ENCODE data around the gene PODN.

PODN gene

GRCh38 chr1:53074313-53075154 is 12.5 kb downstream of the PODN start:
- DNase-seq (ENCODE audit: low read depth) = no peak

- DNase-seq (ENCODE audit: low read depth) = no peak
These were observed 13.2 kb downstream of the PODN start for GRCh38 chr1:53075206-53075605.

- no peak for DNase-seq (ENCODE audit: low read depth)
These were observed 13.7 kb downstream of the PODN start for GRCh38 chr1:53075761-53076163.

GRCh38 chr1:53076165-53076564 is 14.2 kb downstream of the PODN start:
- no peak for DNase-seq (ENCODE audit: low read depth)

DNA sequence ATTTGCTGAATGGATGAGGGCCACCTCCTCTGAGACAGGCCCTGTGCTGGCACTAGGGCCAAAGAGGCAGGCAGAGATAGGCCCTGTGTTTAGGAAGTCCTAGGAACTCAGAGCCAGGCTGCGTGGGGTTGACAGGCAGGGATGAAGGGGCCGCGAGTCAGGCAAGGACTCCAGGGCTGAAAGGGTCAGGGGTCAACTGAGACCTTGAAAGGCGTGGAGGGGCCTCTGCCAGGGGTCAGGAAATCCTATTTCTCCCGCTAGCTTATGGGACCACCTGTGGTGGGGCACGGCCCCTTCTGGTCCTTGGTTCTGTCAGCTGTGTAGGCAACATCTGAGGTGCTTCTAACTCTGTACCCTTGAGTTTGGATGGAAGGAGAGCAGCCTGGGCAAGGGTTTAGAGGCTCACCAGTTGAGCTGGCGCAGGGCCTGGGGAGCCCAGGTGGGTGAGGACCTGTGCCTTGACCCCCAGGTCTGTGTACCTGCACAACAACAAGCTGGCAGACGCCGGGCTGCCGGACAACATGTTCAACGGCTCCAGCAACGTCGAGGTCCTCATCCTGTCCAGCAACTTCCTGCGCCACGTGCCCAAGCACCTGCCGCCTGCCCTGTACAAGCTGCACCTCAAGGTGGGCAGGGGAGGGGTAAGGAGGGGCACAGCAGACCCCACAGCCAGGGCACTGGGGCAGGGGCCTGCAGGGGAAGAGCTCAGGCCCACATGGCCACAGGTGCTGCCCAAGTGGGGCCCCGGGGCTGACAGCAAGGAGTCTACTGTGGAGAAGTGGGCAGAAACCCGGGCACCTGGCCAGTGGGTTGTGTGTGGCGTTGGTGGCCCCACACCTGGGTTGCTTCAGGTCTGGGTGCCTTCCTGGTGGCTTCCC is 14.9 kb downstream of the PODN start:
- no peak for DNase-seq (ENCODE audit: low read depth)

GRCh38 chr1:53077599-53077965 is 15.6 kb downstream of the PODN start:
- DNase-seq (ENCODE audit: low read depth) = no peak

DNA sequence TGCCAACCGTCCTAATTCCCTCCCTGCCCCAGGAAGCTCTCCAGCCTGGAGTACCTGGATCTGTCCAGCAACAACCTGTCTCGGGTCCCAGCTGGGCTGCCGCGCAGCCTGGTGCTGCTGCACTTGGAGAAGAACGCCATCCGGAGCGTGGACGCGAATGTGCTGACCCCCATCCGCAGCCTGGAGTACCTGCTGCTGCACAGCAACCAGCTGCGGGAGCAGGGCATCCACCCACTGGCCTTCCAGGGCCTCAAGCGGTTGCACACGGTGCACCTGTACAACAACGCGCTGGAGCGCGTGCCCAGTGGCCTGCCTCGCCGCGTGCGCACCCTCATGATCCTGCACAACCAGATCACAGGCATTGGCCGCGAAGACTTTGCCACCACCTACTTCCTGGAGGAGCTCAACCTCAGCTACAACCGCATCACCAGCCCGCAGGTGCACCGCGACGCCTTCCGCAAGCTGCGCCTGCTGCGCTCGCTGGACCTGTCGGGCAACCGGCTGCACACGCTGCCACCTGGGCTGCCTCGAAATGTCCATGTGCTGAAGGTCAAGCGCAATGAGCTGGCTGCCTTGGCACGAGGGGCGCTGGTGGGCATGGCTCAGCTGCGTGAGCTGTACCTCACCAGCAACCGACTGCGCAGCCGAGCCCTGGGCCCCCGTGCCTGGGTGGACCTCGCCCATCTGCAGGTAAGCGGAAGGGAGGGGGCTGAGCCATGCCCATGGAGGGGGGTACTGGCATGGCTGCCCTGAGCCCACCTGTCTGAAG is 16.5 kb downstream of the PODN start:
- DNase-seq (ENCODE audit: low read depth) = no peak

DNA sequence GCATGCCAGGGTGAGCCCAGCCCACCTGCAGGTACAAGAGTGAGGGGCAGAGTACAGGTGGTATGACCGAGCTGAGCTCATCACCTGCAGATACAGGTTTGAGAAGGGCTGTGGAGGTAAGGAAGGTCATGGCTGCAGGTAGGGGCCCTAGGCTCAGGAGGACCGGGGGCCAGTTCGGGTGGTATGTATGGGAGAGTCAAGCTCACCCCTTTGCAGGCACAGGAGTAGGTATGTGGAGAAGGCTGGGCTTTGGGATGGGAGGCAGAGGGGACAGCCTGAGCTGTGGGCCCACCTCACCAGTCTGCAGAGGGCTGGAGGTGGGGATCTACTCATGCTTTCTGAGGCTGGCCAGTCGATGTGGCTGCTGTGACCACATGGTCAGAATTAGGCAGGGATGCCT is 17.2 kb downstream of the PODN start:
- DNase-seq (ENCODE audit: low read depth) = no peak

GRCh38 chr1:53080041-53080440 is 18.0 kb downstream of the PODN start:
- DNase-seq (ENCODE audit: low read depth) = no peak

- DNase-seq (ENCODE audit: low read depth) = no peak
These were observed 18.8 kb downstream of the PODN start for GRCh38 chr1:53080769-53081168.

GRCh38 chr1:53081384-53082066 is 19.5 kb downstream of the PODN start:
- DNase-seq (ENCODE audit: low read depth) = no peak

GRCh38 chr1:53082826-53083455 is 20.9 kb downstream of the PODN start:
- DNase-seq (ENCODE audit: low read depth) = no peak

GRCh38 chr1:53083636-53084588 is 21.9 kb downstream of the PODN start:
- DNase-seq (ENCODE audit: low read depth) = no peak

- no peak for DNase-seq (ENCODE audit: low read depth)
These were observed 22.6 kb downstream of the PODN start for GRCh38 chr1:53084589-53084971.

- DNase-seq (ENCODE audit: low read depth) = no peak
These were observed 23.4 kb downstream of the PODN start for GRCh38 chr1:53085405-53085804.

DNA sequence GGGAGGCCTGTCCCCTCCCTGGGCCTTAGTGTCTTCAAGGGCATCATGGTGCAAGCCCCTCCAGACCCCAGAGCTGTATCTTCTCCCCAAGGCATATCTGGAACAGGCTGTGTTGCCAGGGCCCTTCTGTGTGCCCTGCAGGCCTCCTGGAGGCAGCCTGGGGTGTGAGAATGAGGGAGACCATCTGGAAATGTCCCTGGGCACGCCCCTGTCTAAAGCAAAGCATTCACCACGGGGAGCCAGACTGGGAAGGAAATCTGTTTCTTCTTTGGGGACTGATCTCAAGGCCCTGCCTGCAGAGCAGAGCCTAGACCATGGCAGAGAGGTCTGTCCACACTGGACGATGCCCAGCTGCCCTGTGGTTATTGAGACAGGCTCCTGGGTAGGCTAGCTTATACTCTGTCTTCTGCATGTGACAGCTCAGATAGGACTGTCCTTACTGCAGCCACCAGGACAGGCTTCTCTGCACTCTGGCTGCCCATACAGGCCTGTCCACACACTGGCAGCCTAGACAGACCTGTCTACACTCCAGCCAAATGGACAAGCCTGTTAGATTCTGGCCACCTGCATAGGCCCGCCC is 24.6 kb downstream of the PODN start:
- DNase-seq (ENCODE audit: low read depth) = no peak

GRCh38 chr1:53087332-53088285 is 25.6 kb downstream of the PODN start:
- DNase-seq (ENCODE audit: low read depth) = no peak

DNA sequence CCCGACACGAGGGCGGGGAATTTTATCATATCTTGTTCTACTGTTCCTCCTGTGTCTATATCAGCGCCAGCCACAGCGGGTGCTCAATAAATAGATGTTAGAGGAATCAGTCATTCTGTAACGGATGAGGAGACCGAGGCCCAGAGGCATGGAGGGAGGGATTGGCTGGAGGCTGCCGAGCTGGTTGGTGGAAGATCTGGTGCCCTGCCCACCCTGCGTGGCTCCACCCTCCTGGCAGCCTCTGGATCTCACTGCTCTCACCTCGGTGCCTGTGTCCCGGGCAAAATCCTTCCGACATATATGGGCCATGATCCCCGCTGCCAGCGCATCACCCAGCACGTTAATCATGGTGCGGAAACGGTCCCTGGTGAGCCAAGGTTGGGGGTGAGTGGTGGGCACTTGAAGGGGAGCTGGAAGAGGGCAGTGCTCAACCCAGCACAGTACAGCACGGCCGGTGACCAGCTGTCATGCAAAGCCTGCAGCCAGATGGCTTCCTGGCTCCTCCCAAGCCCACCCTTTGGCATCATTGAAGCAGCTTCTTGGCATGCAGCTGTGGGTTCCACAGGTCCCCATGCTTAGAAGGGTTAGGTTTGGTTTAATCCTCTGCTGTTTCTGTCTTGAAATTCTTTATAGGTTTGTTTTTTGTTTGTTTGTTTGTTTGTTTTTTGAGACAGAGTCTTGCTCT is 26.7 kb downstream of the PODN start:
- DNase-seq (ENCODE audit: low read depth) = no peak
